Activated CD8-positive, alpha-beta T cell treated with anti-CD3 and anti-CD28 coated beads for 36 hours (primary cell): ENCODE results near the gene ADGRA1. TPM values are rescaled to one million over a fixed set of nuclear protein-coding genes. Genes with fewer than 3 reads are reported as not detected.

ENCODE experiments used
- ATAC-seq: fragments of 200-7000 bp; cut with Tn5 transposase; one replicate; pipeline ENCODE4 v1.10.0; 2021; ENCODE audit warnings: mild to moderate bottlenecking, moderate library complexity
- CTCF ChIA-PET: fragments of 350-600 bp; sonication (Branson Sonifier 250); formaldehyde crosslinking; loops from one replicate; lab custom pipeline; 2021; ENCODE audit warnings: antibody characterized with exemption; lab: Charles Lee
- POLR2A ChIA-PET: fragments of 350-600 bp; sonication (Branson Sonifier 250); formaldehyde crosslinking; loops from one replicate; lab custom pipeline; 2021; ENCODE audit warnings: antibody characterized with exemption; lab: Charles Lee
- DNase-seq: peaks from one replicate; pipeline ENCODE4 v3.0.0-alpha.2; 2020
- H3K27ac Mint-ChIP-seq: one replicate; pipeline ENCODE4 v1.8.0; 2021; ENCODE audit warnings: mild to moderate bottlenecking, mixed read lengths
- H3K27me3 Mint-ChIP-seq: one replicate; pipeline ENCODE4 v1.8.0; 2021; ENCODE audit warnings: mixed read lengths
- H3K36me3 Mint-ChIP-seq: one replicate; pipeline ENCODE4 v1.8.0; 2021; ENCODE audit warnings: low read depth, mixed read lengths
- H3K4me1 Mint-ChIP-seq: one replicate; pipeline ENCODE4 v1.8.0; 2021; ENCODE audit warnings: low read depth, mixed read lengths
- H3K4me3 Mint-ChIP-seq: one replicate; pipeline ENCODE4 v1.8.0; 2021; ENCODE audit warnings: mild to moderate bottlenecking, moderate library complexity, mixed read lengths
- H3K9me3 Mint-ChIP-seq: one replicate; pipeline ENCODE4 v1.8.0; 2021; ENCODE audit warnings: mixed read lengths
- CTCF ChIP-seq: fragments of 200-600 bp; IDR thresholded peaks from one replicate; pipeline ENCODE4 v1.8.0; 2022; ENCODE audit warnings: antibody characterized with exemption, mild to moderate bottlenecking
- intact Hi-C: fragments of 100-400 bp; cut with micrococcal nuclease; formaldehyde crosslinking; loops from one replicate; pipeline ENCODE4 v1.10.0; 2022
- total RNA-seq, 2 experiments: library from RNA; stranded (reverse); gene quantifications; one replicate each; pipeline ENCODE4 v1.2.3, GENCODE V29; 2021

The ADGRA1 gene
- not detected for total RNA-seq

GRCh38 chr10:133087679-133088178 is at the start of gene ADGRA1:
Gene ADGRA1, plus strand, starts transcription at chr10:133087924. Its CDS starts 986 bp downstream, at chr10:133088910.
- no peaks in the 10 kb centered on the region for H3K9me3 Mint-ChIP-seq
- no peaks in the 10 kb centered on the region for H3K4me1 Mint-ChIP-seq
- TF ChIP-seq CTCF, result no peak
- ATAC-seq, result no peak
- ChIA-PET POLR2A (no interaction called here), CTCF (no interaction called here)
- H3K27ac Mint-ChIP-seq, result no peak within 1 kb of the TSS
- no peak for DNase-seq
- H3K27me3 Mint-ChIP-seq, result peaks cover 20% of the 10 kb centered on the region
- intact Hi-C loops, result no loop called here
- H3K4me3 Mint-ChIP-seq, result no peak within 1 kb of the TSS
- H3K36me3 Mint-ChIP-seq, result no peaks in the 10 kb centered on the region

- ChIA-PET CTCF (no interaction called here), POLR2A (no interaction called here)
- ATAC-seq (no peak), DNase-seq (no peak)
- H3K27ac Mint-ChIP-seq, result no peak overlapping the region
- no peak overlapping the region for H3K4me3 Mint-ChIP-seq
- no peaks in the 10 kb centered on the region for H3K4me1 Mint-ChIP-seq
- no peaks in the 10 kb centered on the region for H3K36me3 Mint-ChIP-seq
- intact Hi-C loops, result no loop called here
- TF ChIP-seq CTCF, result no peak
- H3K27me3 Mint-ChIP-seq, result no peaks in the 10 kb centered on the region
- no peaks in the 10 kb centered on the region for H3K9me3 Mint-ChIP-seq
Measured at GRCh38 chr10:133038036-133038823, 49.5 kb upstream of the ADGRA1 start.

GRCh38 chr10:133039107-133039802 is 48.5 kb upstream of the ADGRA1 start:
- H3K9me3 Mint-ChIP-seq, result no peaks in the 10 kb centered on the region
- no peaks in the 10 kb centered on the region for H3K27me3 Mint-ChIP-seq
- no peaks in the 10 kb centered on the region for H3K4me1 Mint-ChIP-seq
- H3K27ac Mint-ChIP-seq, result no peak overlapping the region
- POLR2A ChIA-PET, result no interaction called here
- DNase-seq (no peak), ATAC-seq (no peak)
- no peak for TF ChIP-seq CTCF
- H3K4me3 Mint-ChIP-seq, result no peak overlapping the region
- intact Hi-C loops, result no loop called here
- CTCF ChIA-PET, result no interaction called here
- no peaks in the 10 kb centered on the region for H3K36me3 Mint-ChIP-seq

- H3K9me3 Mint-ChIP-seq, result no peaks in the 10 kb centered on the region
- no peaks in the 10 kb centered on the region for H3K27me3 Mint-ChIP-seq
- no peaks in the 10 kb centered on the region for H3K36me3 Mint-ChIP-seq
- H3K4me3 Mint-ChIP-seq, result no peak overlapping the region
- intact Hi-C loops, result no loop called here
- CTCF ChIA-PET, result no interaction called here
- H3K27ac Mint-ChIP-seq, result no peak overlapping the region
- H3K4me1 Mint-ChIP-seq, result no peaks in the 10 kb centered on the region
- DNase-seq (no peak), ATAC-seq (no peak)
- no peak for TF ChIP-seq CTCF
- POLR2A ChIA-PET, result no interaction called here
Measured at GRCh38 chr10:133039803-133040165, 47.9 kb upstream of the ADGRA1 start.

DNA sequence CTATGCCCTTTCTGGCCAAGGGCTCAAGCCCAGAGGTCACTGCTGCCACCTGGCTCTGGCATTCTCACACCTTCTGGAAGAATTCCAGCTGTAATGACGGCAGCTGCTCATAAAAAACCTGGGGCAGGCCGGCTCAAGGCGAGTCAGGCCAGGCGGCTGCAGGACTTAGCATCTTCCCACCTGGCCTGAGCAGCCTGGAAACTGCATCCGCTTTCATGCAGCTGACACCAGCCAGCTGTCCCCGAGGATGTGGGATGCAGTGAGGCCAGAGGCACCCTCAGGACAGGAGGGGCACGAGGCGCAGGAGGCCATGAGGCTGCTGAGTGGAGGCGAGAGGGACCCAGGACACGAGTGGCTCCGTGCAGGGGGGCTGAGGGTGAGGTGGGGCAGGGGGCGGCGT is 47.5 kb upstream of the ADGRA1 start:
- H3K36me3 Mint-ChIP-seq, result no peaks in the 10 kb centered on the region
- CTCF ChIA-PET, result no interaction called here
- H3K27me3 Mint-ChIP-seq, result no peaks in the 10 kb centered on the region
- intact Hi-C loops, result no loop called here
- no peak for TF ChIP-seq CTCF
- no peak for DNase-seq
- no peak overlapping the region for H3K27ac Mint-ChIP-seq
- POLR2A ChIA-PET, result no interaction called here
- H3K4me3 Mint-ChIP-seq, result no peak overlapping the region
- ATAC-seq, result no peak
- no peaks in the 10 kb centered on the region for H3K4me1 Mint-ChIP-seq
- H3K9me3 Mint-ChIP-seq, result no peaks in the 10 kb centered on the region
